Loucy (cell line): Measurements from ENCODE around the gene HABP4.

Experiments
- H2AFZ ChIP-seq: fragments of 200-600 bp; sonication (generic); 2 replicates; pipeline ENCODE4 v1.6.0; 2016; ENCODE audit warnings: antibody characterized with exemption, mild to moderate bottlenecking, low read length, moderate library complexity
- H3F3A ChIP-seq: fragments of 200-600 bp; 2 replicates; pipeline ENCODE4 v1.6.0; 2016; ENCODE audit warnings: antibody characterized with exemption, low read depth, mild to moderate bottlenecking
- H3K27me3 ChIP-seq: fragments of 200-600 bp; sonication (generic); 2 replicates; pipeline ENCODE4 v1.6.1; 2014; ENCODE audit warnings: low read length, mild to moderate bottlenecking; ENCODE audit not compliant: insufficient read depth, poor library complexity, severe bottlenecking
- H3K36me3 ChIP-seq: fragments of 200-600 bp; sonication (generic); 2 replicates; pipeline ENCODE4 v1.6.1; 2016; ENCODE audit warnings: low read length; ENCODE audit not compliant: insufficient read depth
- H3K4me1 ChIP-seq: fragments of 200-600 bp; sonication (generic); 2 replicates; pipeline ENCODE4 v1.5.1; 2014; ENCODE audit warnings: low read length, mild to moderate bottlenecking; ENCODE audit not compliant: insufficient read depth, poor library complexity, severe bottlenecking
- H3K4me2 ChIP-seq: fragments of 200-600 bp; sonication (generic); 2 replicates; pipeline ENCODE4 v1.6.0; 2014; ENCODE audit warnings: antibody characterized with exemption, low read length, low read depth, mild to moderate bottlenecking; ENCODE audit not compliant: poor library complexity, severe bottlenecking
- H3K4me3 ChIP-seq: fragments of 200-600 bp; sonication (generic); 2 replicates; pipeline ENCODE4 v1.5.1; 2014; ENCODE audit warnings: low read length, mild to moderate bottlenecking, mixed read lengths; ENCODE audit not compliant: poor library complexity, severe bottlenecking
- H3K79me2 ChIP-seq: fragments of 200-600 bp; sonication (generic); 2 replicates; pipeline ENCODE4 v1.6.1; 2014; ENCODE audit warnings: low read length; ENCODE audit not compliant: insufficient read depth
- H3K9ac ChIP-seq: fragments of 200-600 bp; sonication (generic); 2 replicates; pipeline ENCODE4 v1.6.0; 2014; ENCODE audit warnings: mild to moderate bottlenecking, low read depth, low read length, moderate library complexity; ENCODE audit not compliant: poor library complexity, severe bottlenecking
- H3K9me2 ChIP-seq: fragments of 200-600 bp; sonication (generic); replicated peaks from 2 replicates; pipeline ENCODE4 v1.6.1; 2016; ENCODE audit warnings: low read depth, low read length, mixed read lengths
- H3K9me3 ChIP-seq: fragments of 200-600 bp; sonication (generic); 2 replicates; pipeline ENCODE4 v1.6.1; 2014; ENCODE audit warnings: mild to moderate bottlenecking, antibody characterized with exemption, low read length, low read depth; ENCODE audit not compliant: insufficient read depth
- H4K20me1 ChIP-seq: fragments of 200-600 bp; sonication (generic); 2 replicates; pipeline ENCODE4 v1.6.0; 2014; ENCODE audit warnings: antibody characterized with exemption, low read length, mild to moderate bottlenecking; ENCODE audit not compliant: insufficient read depth, poor library complexity, severe bottlenecking
- CTCF ChIP-seq: fragments of 200-600 bp; sonication (generic); conservative IDR thresholded peaks from 2 replicates; pipeline ENCODE4 v1.5.1; 2014; ENCODE audit warnings: mild to moderate bottlenecking, antibody characterized with exemption, low read length
- EZH2phosphoT487 ChIP-seq: fragments of 200-600 bp; IDR thresholded peaks from 2 replicates; pipeline ENCODE4 v1.6.1; 2018; ENCODE audit warnings: antibody characterized with exemption, mild to moderate bottlenecking, moderate library complexity, borderline replicate concordance

HABP4 gene

GRCh38 chr9:96499257-96499656 is 49.3 kb downstream of the HABP4 start:
- H3K9ac ChIP-seq, result no peak overlapping the region
- H3K4me2 ChIP-seq, result no peak overlapping the region
- H3K27me3 ChIP-seq, result no peaks in the 10 kb centered on the region
- H3K4me3 ChIP-seq, result no peak overlapping the region
- H4K20me1 ChIP-seq, result no peaks in the 10 kb centered on the region
- H3K36me3 ChIP-seq, result no peaks in the 10 kb centered on the region
- H3K79me2 ChIP-seq, result no peaks in the 10 kb centered on the region
- TF ChIP-seq CTCF (no peak), EZH2phosphoT487 (no peak)
- H3K9me3 ChIP-seq, result no peaks in the 10 kb centered on the region
- H3K9me2 ChIP-seq, result no peaks in the 10 kb centered on the region
- no peaks in the 10 kb centered on the region for H3F3A ChIP-seq
- H2AFZ ChIP-seq, result no peak overlapping the region
- no peaks in the 10 kb centered on the region for H3K4me1 ChIP-seq

- H3K9me2 ChIP-seq, result no peaks in the 10 kb centered on the region
- no peaks in the 10 kb centered on the region for H3K9me3 ChIP-seq
- no peaks in the 10 kb centered on the region for H3F3A ChIP-seq
- TF ChIP-seq EZH2phosphoT487 (no peak), CTCF (no peak)
- no peaks in the 10 kb centered on the region for H3K36me3 ChIP-seq
- H3K4me2 ChIP-seq, result no peak overlapping the region
- H3K4me3 ChIP-seq, result no peak overlapping the region
- H2AFZ ChIP-seq, result no peak overlapping the region
- H3K79me2 ChIP-seq, result no peaks in the 10 kb centered on the region
- H3K27me3 ChIP-seq, result no peaks in the 10 kb centered on the region
- H3K9ac ChIP-seq, result no peak overlapping the region
- no peaks in the 10 kb centered on the region for H4K20me1 ChIP-seq
- no peaks in the 10 kb centered on the region for H3K4me1 ChIP-seq
Measured at GRCh38 chr9:96500696-96501632, 51.0 kb downstream of the HABP4 start.

GRCh38 chr9:96501633-96502538 is 51.9 kb downstream of the HABP4 start:
- Histone ChIP-seq H3K27me3 (no peaks in the 10 kb centered on the region), H3F3A (no peaks in the 10 kb centered on the region), H3K9ac (no peak overlapping the region), H3K36me3 (no peaks in the 10 kb centered on the region), H3K79me2 (no peaks in the 10 kb centered on the region), H3K4me3 (no peak overlapping the region), H4K20me1 (no peaks in the 10 kb centered on the region), H3K4me1 (no peaks in the 10 kb centered on the region), H3K9me2 (no peaks in the 10 kb centered on the region), H2AFZ (no peak overlapping the region), H3K4me2 (no peak overlapping the region), H3K9me3 (no peaks in the 10 kb centered on the region)
- no peak for TF ChIP-seq EZH2phosphoT487
- no peak for TF ChIP-seq CTCF
